ENCODE measurements around the gene GID8.

The GID8 gene

GRCh38 chr20:62938105-62938888, at the start of gene GID8:
Gene GID8, plus strand, starts transcription at chr20:62938147. Its CDS starts 3,356 bp downstream, at chr20:62941503.
- ChIA-PET CTCF (interaction anchor here (1.1 to 5.8 kb wide), 5 partner anchors 10 to 38 kb away, joined by 3 to 68 read pairs (median 4); partner anchors contain the start of gene DIDO1), POLR2A (interaction anchor here (1.0 to 2.2 kb wide), 4 partner anchors 10 to 35 kb away, joined by 4 to 12 read pairs (median 6); partner anchors contain the start of gene SLC17A9)
- no peak for TF ChIP-seq CTCF (IDR thresholded peaks at IDR 0.05; ENCODE audit: insufficient read depth, low read length, missing control alignments)
- no peak for DNase-seq (ENCODE audit: low read depth, low spot score)
- peak within 1 kb of the TSS; percentile 94 for H3K4me3 ChIP-seq (ENCODE audit: low read depth, low read length)

DNA sequence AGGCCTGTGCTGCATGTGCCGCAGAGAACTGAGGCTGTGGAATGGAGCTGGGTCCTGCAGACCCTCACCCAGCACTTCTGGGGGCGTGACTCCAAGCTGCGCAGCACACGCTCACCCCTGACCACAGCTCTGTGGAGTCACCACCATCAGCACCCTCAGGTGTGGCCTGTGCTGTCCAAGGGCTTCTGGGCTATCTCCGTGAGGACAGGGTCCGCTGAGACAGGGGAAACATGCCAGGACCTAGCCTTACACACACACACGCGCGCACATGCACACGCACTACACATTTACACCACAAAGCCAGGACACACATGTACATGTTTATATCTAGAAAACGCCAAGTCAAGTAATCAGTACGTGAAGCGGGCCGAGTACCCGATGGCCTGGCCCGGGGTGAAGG, 49.5 kb upstream of the GID8 start:
- CTCF ChIA-PET = interaction anchor here (0.8 to 12.2 kb wide), 6 partner anchors 11 to 28 kb away, joined by 3 to 133 read pairs (median 4); no protein-coding TSS in a partner anchor
- DNase-seq (ENCODE audit: low read depth, low spot score) = no peak
- POLR2A ChIA-PET = interaction anchor here (1.3 kb wide), 1 partner anchor 11 kb away, joined by 5 read pairs; no protein-coding TSS in a partner anchor
- TF ChIP-seq CTCF (IDR thresholded peaks at IDR 0.05; ENCODE audit: insufficient read depth, low read length, missing control alignments) = no peak
- H3K4me3 ChIP-seq (ENCODE audit: low read depth, low read length) = no peak overlapping the region

DNA sequence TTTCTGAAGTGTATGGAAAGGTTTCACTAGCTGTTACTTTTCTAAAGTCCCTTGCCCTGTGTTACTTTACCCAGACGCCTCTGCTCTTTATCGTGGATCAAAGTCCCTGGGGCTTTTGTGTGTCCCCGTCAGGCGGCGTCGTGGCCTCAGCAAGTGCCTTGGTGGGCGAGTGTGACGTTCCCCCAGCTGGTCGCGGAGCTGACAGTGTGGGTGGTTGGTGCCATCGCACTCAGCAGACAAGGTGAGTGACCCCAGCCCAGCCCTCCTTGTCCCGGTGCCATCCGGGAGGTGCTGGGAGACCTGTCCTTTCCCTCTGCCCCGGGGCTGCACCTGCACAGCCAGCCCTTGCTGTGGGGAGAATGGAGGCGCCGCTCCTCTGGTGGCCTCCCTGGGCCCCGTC, 49.0 kb upstream of the GID8 start:
- ChIA-PET CTCF (interaction anchor here (1.0 to 12.2 kb wide), 4 partner anchors 12 to 33 kb away, joined by 3 to 133 read pairs (median 4); no protein-coding TSS in a partner anchor), POLR2A (no interaction called here)
- H3K4me3 ChIP-seq (ENCODE audit: low read depth, low read length) = no peak overlapping the region
- no peak for DNase-seq (ENCODE audit: low read depth, low spot score)
- TF ChIP-seq CTCF (IDR thresholded peaks at IDR 0.05; ENCODE audit: insufficient read depth, low read length, missing control alignments) = no peak

DNA sequence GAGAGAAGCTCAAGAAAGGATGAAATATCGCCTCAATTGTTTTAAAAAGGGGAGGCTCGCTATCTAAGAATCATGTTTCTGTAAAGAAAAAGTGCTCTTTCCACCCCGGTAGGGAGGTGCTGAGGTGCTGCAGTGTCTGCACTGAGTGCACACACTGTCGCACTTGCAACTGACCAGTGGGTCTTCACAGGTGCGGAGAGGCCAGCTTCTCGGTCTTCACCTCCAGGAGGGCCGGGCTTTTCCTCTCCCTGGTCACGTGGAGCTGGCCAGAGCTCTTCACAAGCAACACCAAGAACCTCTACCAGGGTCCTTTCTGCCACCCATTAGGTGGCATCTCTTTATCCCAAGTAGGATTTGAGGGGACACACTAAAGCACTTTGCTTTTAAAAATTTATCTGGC, 48.5 kb upstream of the GID8 start:
- POLR2A ChIA-PET = no interaction called here
- no peak for TF ChIP-seq CTCF (IDR thresholded peaks at IDR 0.05; ENCODE audit: insufficient read depth, low read length, missing control alignments)
- H3K4me3 ChIP-seq (ENCODE audit: low read depth, low read length) = no peak overlapping the region
- no peak for DNase-seq (ENCODE audit: low read depth, low spot score)
- CTCF ChIA-PET = interaction anchor here (1.0 to 12.2 kb wide), 4 partner anchors 11 to 32 kb away, joined by 3 to 133 read pairs (median 4); no protein-coding TSS in a partner anchor

GRCh38 chr20:62889871-62890270, 48.1 kb upstream of the GID8 start:
- H3K4me3 ChIP-seq (ENCODE audit: low read depth, low read length) = no peak overlapping the region
- TF ChIP-seq CTCF (IDR thresholded peaks at IDR 0.05; ENCODE audit: insufficient read depth, low read length, missing control alignments) = no peak
- ChIA-PET CTCF (interaction anchor here (1.0 to 12.2 kb wide), 3 partner anchors 11 to 32 kb away, joined by 3 to 133 read pairs (median 4); no protein-coding TSS in a partner anchor), POLR2A (no interaction called here)
- no peak for DNase-seq (ENCODE audit: low read depth, low spot score)

- H3K4me3 ChIP-seq (ENCODE audit: low read depth, low read length) = no peak overlapping the region
- POLR2A ChIA-PET = no interaction called here
- TF ChIP-seq CTCF (IDR thresholded peaks at IDR 0.05; ENCODE audit: insufficient read depth, low read length, missing control alignments) = no peak
- CTCF ChIA-PET = interaction anchor here (12.2 kb wide), 1 partner anchor 10 kb away, joined by 133 read pairs; no protein-coding TSS in a partner anchor
- DNase-seq (ENCODE audit: low read depth, low spot score) = no peak
Measured at GRCh38 chr20:62890444-62890843, 47.5 kb upstream of the GID8 start.
